Neural cell (in vitro differentiated cells): ENCODE measurements around the gene LYPD1. TPM values are rescaled to one million over a fixed set of nuclear protein-coding genes. Genes with fewer than 3 reads are reported as not detected.

Experiments used
- H2AFZ ChIP-seq: fragments of 200-600, 300-800 bp; sonication (generic), shearing (Covaris generic); 2 replicates; pipeline ENCODE4 v1.6.0; 2014; ENCODE audit warnings: low read depth, mild to moderate bottlenecking, antibody characterized with exemption, low read length, moderate library complexity
- H3F3A ChIP-seq: fragments of 200-600 bp; shearing (Covaris generic); 2 replicates; pipeline ENCODE4 v1.6.1; 2016; ENCODE audit warnings: mild to moderate bottlenecking, moderate library complexity, mixed read lengths, antibody characterized with exemption, low read length; ENCODE audit not compliant: insufficient read depth, poor library complexity, severe bottlenecking
- H3K27ac ChIP-seq: fragments of 200-600, 300-800 bp; sonication (generic), shearing (Covaris generic); 2 replicates; pipeline ENCODE4 v1.5.1; 2014; ENCODE audit warnings: mild to moderate bottlenecking, low read length, moderate library complexity
- H3K27me3 ChIP-seq: fragments of 300-800, 200-600 bp; sonication (generic), shearing (Covaris generic); 2 replicates; pipeline ENCODE4 v1.6.0; 2014; ENCODE audit warnings: mild to moderate bottlenecking, low read depth, low read length, moderate library complexity; ENCODE audit not compliant: insufficient read depth
- H3K36me3 ChIP-seq: fragments of 300-800, 200-600 bp; sonication (generic), shearing (Covaris generic); 2 replicates; pipeline ENCODE4 v1.5.1; 2014; ENCODE audit warnings: mild to moderate bottlenecking, antibody characterized with exemption, low read length, moderate library complexity; ENCODE audit not compliant: insufficient read depth
- H3K4me2 ChIP-seq: fragments of 300-800, 200-600 bp; sonication (generic), shearing (Covaris generic); 2 replicates; pipeline ENCODE4 v1.6.0; 2014; ENCODE audit warnings: mild to moderate bottlenecking, low read length
- H3K4me3 ChIP-seq: fragments of 300-800, 200-600 bp; sonication (generic), shearing (Covaris generic); 2 replicates; pipeline ENCODE4 v1.5.1; 2014; ENCODE audit warnings: mild to moderate bottlenecking, low read length, moderate library complexity
- H3K79me2 ChIP-seq: fragments of 200-600 bp; shearing (Covaris generic); replicated peaks from 2 replicates; pipeline ENCODE4 v1.6.0; 2014; ENCODE audit warnings: mild to moderate bottlenecking, low read length, moderate library complexity; ENCODE audit not compliant: insufficient read depth
- H3K9ac ChIP-seq: fragments of 300-800, 200-600 bp; sonication (generic), shearing (Covaris generic); 2 replicates; pipeline ENCODE4 v1.6.1; 2016; ENCODE audit warnings: mild to moderate bottlenecking, low read length, mixed read lengths
- H3K9me2 ChIP-seq: fragments of 200-600 bp; shearing (Covaris generic); 2 replicates; pipeline ENCODE4 v1.6.1; 2016; ENCODE audit warnings: mild to moderate bottlenecking, low read length, mixed read lengths; ENCODE audit not compliant: insufficient read depth
- H3K9me3 ChIP-seq: fragments of 200-600, 300-800 bp; sonication (generic), shearing (Covaris generic); 2 replicates; pipeline ENCODE4 v1.6.1; 2016; ENCODE audit warnings: mild to moderate bottlenecking, mixed run types, low read length, moderate library complexity, mixed read lengths
- H4K20me1 ChIP-seq: fragments of 200-600 bp; shearing (Covaris generic); 2 replicates; pipeline ENCODE4 v1.6.1; 2016; ENCODE audit warnings: mild to moderate bottlenecking, mixed run types; ENCODE audit not compliant: insufficient read depth
- EP300 ChIP-seq: fragments of 450-650 bp; conservative IDR thresholded peaks from 2 replicates; pipeline ENCODE4 v1.6.1; 2014; ENCODE audit warnings: antibody characterized with exemption, mild to moderate bottlenecking, moderate library complexity; ENCODE audit not compliant: poor library complexity, severe bottlenecking
- EZH2 ChIP-seq: fragments of 200-600, 300-800 bp; shearing (Covaris generic), sonication (generic); IDR thresholded peaks from 2 replicates; pipeline ENCODE4 v1.6.1; 2014; ENCODE audit warnings: antibody characterized with exemption, low read length, borderline replicate concordance, mild to moderate bottlenecking; ENCODE audit not compliant: insufficient read depth, poor library complexity, severe bottlenecking
- MXI1 ChIP-seq: fragments of 450-650 bp; conservative IDR thresholded peaks from 2 replicates; pipeline ENCODE4 v1.6.1; 2014; ENCODE audit warnings: antibody characterized with exemption, mild to moderate bottlenecking; ENCODE audit not compliant: poor library complexity, severe bottlenecking
- POLR2AphosphoS5 ChIP-seq: IDR thresholded peaks from 2 replicates; pipeline ENCODE4 v1.6.1; 2012
- RAD21 ChIP-seq: fragments of 450-650 bp; conservative IDR thresholded peaks from 2 replicates; pipeline ENCODE4 v1.6.1; 2014; ENCODE audit warnings: antibody characterized with exemption, mild to moderate bottlenecking, moderate library complexity
- SMC3 ChIP-seq: fragments of 450-650 bp; conservative IDR thresholded peaks from 2 replicates; pipeline ENCODE4 v1.6.1; 2014; ENCODE audit warnings: antibody characterized with exemption, mild to moderate bottlenecking, moderate library complexity; ENCODE audit not compliant: poor library complexity
- TAF1 ChIP-seq: IDR thresholded peaks from 2 replicates; pipeline ENCODE4 v1.6.1; 2012; ENCODE audit warnings: low read depth
- polyA plus RNA-seq: library from polyadenylated mRNA; depleted of rRNA; stranded (reverse); fragments of >200 nt; gene quantifications from 2 replicates; pipeline ENCODE4 v1.2.3, GENCODE V29; 2014
- TF ChIP-seq, protein P1 (sequence below): IDR thresholded peaks from 2 replicates; pipeline ENCODE4 v1.6.1; 2012; ENCODE audit warnings: borderline replicate concordance
- TF ChIP-seq, protein P2 (sequence below): fragments of 450-650 bp; IDR thresholded peaks from 2 replicates; pipeline ENCODE4 v1.5.1; 2014; ENCODE audit warnings: antibody characterized with exemption, mild to moderate bottlenecking, moderate library complexity; ENCODE audit not compliant: poor library complexity, severe bottlenecking

LYPD1 gene
- polyA plus RNA-seq, 1 donor from 2014 or later = 78.2 TPM

DNA sequence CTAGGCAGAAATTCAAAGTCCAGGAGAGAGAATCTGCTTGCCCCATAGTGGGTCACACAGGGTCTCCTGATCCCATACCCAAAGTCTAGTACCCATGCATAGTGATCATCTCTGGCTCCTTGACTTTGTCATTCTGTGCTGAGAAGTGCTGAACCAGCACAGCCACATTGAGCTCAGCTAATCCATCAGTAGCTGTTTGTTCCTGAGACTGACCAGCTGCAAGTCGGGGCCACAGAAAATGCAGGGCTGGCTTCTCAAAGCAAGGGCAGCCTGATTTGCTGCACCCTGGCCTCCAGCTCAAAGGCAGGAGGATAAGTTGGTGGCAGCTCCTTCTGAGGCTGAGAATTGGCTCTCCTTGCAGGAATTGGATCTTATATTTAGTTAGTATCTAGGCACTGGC is 72.2 kb downstream of the LYPD1 start:
- TF ChIP-seq EP300 = no peak
- TF ChIP-seq, protein P1, sequence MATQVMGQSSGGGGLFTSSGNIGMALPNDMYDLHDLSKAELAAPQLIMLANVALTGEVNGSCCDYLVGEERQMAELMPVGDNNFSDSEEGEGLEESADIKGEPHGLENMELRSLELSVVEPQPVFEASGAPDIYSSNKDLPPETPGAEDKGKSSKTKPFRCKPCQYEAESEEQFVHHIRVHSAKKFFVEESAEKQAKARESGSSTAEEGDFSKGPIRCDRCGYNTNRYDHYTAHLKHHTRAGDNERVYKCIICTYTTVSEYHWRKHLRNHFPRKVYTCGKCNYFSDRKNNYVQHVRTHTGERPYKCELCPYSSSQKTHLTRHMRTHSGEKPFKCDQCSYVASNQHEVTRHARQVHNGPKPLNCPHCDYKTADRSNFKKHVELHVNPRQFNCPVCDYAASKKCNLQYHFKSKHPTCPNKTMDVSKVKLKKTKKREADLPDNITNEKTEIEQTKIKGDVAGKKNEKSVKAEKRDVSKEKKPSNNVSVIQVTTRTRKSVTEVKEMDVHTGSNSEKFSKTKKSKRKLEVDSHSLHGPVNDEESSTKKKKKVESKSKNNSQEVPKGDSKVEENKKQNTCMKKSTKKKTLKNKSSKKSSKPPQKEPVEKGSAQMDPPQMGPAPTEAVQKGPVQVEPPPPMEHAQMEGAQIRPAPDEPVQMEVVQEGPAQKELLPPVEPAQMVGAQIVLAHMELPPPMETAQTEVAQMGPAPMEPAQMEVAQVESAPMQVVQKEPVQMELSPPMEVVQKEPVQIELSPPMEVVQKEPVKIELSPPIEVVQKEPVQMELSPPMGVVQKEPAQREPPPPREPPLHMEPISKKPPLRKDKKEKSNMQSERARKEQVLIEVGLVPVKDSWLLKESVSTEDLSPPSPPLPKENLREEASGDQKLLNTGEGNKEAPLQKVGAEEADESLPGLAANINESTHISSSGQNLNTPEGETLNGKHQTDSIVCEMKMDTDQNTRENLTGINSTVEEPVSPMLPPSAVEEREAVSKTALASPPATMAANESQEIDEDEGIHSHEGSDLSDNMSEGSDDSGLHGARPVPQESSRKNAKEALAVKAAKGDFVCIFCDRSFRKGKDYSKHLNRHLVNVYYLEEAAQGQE = no peak
- TF ChIP-seq RAD21 = no peak
- no peak for TF ChIP-seq MXI1
- no peak for TF ChIP-seq TAF1
- no peak for TF ChIP-seq POLR2AphosphoS5
- TF ChIP-seq EZH2 = no peak
- TF ChIP-seq SMC3 = no peak
- TF ChIP-seq, protein P2, sequence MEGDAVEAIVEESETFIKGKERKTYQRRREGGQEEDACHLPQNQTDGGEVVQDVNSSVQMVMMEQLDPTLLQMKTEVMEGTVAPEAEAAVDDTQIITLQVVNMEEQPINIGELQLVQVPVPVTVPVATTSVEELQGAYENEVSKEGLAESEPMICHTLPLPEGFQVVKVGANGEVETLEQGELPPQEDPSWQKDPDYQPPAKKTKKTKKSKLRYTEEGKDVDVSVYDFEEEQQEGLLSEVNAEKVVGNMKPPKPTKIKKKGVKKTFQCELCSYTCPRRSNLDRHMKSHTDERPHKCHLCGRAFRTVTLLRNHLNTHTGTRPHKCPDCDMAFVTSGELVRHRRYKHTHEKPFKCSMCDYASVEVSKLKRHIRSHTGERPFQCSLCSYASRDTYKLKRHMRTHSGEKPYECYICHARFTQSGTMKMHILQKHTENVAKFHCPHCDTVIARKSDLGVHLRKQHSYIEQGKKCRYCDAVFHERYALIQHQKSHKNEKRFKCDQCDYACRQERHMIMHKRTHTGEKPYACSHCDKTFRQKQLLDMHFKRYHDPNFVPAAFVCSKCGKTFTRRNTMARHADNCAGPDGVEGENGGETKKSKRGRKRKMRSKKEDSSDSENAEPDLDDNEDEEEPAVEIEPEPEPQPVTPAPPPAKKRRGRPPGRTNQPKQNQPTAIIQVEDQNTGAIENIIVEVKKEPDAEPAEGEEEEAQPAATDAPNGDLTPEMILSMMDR = no peak
- H3F3A ChIP-seq = no peaks in the 10 kb centered on the region
- H3K79me2 ChIP-seq = no peaks in the 10 kb centered on the region
- H3K4me2 ChIP-seq = no peak overlapping the region
- H3K9me2 ChIP-seq = no peaks in the 10 kb centered on the region
- no peaks in the 10 kb centered on the region for H3K9me3 ChIP-seq
- no peaks in the 10 kb centered on the region for H4K20me1 ChIP-seq
- H3K27me3 ChIP-seq = no peaks in the 10 kb centered on the region
- no peaks in the 10 kb centered on the region for H3K36me3 ChIP-seq
- no peak overlapping the region for H3K9ac ChIP-seq
- no peak overlapping the region for H3K27ac ChIP-seq
- H3K4me3 ChIP-seq = no peak overlapping the region
- no peak overlapping the region for H2AFZ ChIP-seq

DNA sequence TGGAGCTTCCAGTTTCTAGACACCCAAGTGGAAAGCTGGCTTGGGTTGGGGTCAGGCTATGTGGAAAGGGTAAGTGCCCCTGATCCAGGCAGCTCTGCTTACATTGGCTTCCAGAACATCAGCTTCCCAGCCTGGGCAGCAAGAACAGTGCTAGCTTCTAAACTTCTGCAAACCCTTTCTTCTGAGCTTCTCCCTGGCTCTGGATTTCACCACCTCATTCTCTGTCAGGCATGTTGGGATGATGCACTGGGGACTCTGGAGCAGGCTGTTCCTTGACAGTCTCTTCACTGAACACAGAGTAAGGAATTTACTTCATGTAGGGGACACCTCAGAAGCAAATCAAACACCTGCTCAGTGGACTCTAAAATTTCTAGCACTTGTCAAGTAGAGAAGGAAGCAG is 72.8 kb downstream of the LYPD1 start:
- Histone ChIP-seq H3K4me3 (no peak overlapping the region), H3K9me2 (no peaks in the 10 kb centered on the region), H4K20me1 (no peaks in the 10 kb centered on the region), H3K4me2 (no peak overlapping the region), H3F3A (no peaks in the 10 kb centered on the region), H3K79me2 (no peaks in the 10 kb centered on the region), H3K36me3 (no peaks in the 10 kb centered on the region), H3K9me3 (no peaks in the 10 kb centered on the region), H2AFZ (no peak overlapping the region), H3K27ac (no peak overlapping the region), H3K9ac (no peak overlapping the region), H3K27me3 (no peaks in the 10 kb centered on the region)
- TF ChIP-seq, protein P2 = no peak
- TF ChIP-seq MXI1 (no peak), POLR2AphosphoS5 (no peak), RAD21 (no peak), TAF1 (no peak)
